Measurements from ENCODE around the gene HOXD3. TPM values are rescaled to one million over a fixed set of nuclear protein-coding genes. Genes with fewer than 3 reads are reported as not detected.
A peak's percentile ranks its signal among the peaks of the same experiment; 100 is the strongest.

HOXD3 gene
- total and polyA plus RNA-seq, 2 donors (not counting 1 experiment from before 2014, with no cell fraction given) = not detected

DNA sequence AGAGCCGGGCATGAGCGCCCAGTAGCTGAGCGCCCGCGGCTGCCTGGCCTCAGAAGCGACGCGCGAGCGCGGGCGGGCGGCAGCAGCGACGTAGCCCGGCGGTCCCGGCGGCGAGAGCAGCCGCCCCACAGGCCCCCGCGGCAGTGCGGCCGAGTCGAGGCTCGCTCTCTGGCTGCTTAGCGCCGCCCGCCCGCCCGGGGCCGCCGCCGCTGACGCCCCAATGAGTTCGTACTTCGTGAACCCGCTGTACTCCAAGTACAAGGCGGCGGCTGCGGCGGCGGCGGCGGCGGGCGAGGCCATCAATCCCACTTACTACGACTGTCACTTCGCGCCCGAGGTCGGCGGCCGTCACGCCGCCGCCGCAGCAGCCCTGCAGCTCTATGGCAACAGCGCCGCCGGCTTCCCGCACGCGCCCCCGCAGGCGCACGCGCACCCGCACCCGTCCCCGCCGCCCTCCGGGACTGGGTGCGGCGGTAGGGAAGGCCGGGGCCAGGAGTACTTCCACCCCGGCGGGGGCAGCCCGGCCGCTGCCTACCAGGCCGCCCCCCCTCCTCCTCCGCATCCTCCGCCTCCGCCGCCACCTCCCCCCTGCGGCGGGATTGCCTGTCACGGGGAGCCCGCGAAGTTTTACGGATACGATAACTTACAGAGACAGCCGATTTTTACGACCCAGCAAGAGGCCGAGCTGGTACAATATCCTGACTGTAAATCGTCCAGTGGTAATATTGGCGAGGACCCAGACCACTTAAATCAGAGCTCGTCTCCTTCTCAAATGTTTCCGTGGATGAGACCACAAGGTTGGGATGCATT is 26.8 kb upstream of the HOXD3 start:
- H3K27ac ChIP-seq (ENCODE audit: insufficient read depth, low read length) = no peak overlapping the region
- H4K20me1 ChIP-seq (ENCODE audit: control insufficient read depth, extremely low read depth, insufficient read depth, low read length) = no peaks in the 10 kb centered on the region
- H2AFZ ChIP-seq (ENCODE audit: low read length) = no peak overlapping the region
- H3K27me3 ChIP-seq (ENCODE audit: control insufficient read depth, insufficient read depth, low read length) = peaks cover 72% of the 10 kb centered on the region
- H3K36me3 ChIP-seq (ENCODE audit: control insufficient read depth, insufficient read depth, low read length) = no peaks in the 10 kb centered on the region
- H3K4me2 ChIP-seq (ENCODE audit: extremely low read depth, insufficient read depth, low read length) = no peak overlapping the region
- no peaks in the 10 kb centered on the region for H3K79me2 ChIP-seq (ENCODE audit: control insufficient read depth, insufficient read depth, low read length)
- H3K4me3 ChIP-seq (replicated peaks in 1 of 4; ENCODE audit: control extremely low read depth in 1 of 4, insufficient read depth in 1 of 4, low read depth in 3 of 4, low read length in 4 of 4) = peak overlapping the region in 1 of 4 experiments; percentile 7
- no peak overlapping the region for H3K9ac ChIP-seq (ENCODE audit: insufficient read depth, low read length)
- TF ChIP-seq, protein P1, sequence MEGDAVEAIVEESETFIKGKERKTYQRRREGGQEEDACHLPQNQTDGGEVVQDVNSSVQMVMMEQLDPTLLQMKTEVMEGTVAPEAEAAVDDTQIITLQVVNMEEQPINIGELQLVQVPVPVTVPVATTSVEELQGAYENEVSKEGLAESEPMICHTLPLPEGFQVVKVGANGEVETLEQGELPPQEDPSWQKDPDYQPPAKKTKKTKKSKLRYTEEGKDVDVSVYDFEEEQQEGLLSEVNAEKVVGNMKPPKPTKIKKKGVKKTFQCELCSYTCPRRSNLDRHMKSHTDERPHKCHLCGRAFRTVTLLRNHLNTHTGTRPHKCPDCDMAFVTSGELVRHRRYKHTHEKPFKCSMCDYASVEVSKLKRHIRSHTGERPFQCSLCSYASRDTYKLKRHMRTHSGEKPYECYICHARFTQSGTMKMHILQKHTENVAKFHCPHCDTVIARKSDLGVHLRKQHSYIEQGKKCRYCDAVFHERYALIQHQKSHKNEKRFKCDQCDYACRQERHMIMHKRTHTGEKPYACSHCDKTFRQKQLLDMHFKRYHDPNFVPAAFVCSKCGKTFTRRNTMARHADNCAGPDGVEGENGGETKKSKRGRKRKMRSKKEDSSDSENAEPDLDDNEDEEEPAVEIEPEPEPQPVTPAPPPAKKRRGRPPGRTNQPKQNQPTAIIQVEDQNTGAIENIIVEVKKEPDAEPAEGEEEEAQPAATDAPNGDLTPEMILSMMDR (conservative IDR thresholded peaks at IDR 0.05 in 1 of 2, IDR thresholded peaks at IDR 0.05 in 1 of 2; ENCODE audit: low read depth in 1 of 2, low read length in 2 of 2) = no peak
- TF ChIP-seq EZH2 (IDR thresholded peaks at IDR 0.05; ENCODE audit: low read length, missing control alignments) = peak; percentile 83
- H3K4me1 ChIP-seq (ENCODE audit: control insufficient read depth, extremely low read depth, insufficient read depth, low read length) = no peaks in the 10 kb centered on the region
- no peaks in the 10 kb centered on the region for H3K9me3 ChIP-seq (ENCODE audit: control insufficient read depth, insufficient read depth, low read depth, low read length)
- no peak for DNase-seq (ENCODE audit: low read depth in 2 of 2)

DNA sequence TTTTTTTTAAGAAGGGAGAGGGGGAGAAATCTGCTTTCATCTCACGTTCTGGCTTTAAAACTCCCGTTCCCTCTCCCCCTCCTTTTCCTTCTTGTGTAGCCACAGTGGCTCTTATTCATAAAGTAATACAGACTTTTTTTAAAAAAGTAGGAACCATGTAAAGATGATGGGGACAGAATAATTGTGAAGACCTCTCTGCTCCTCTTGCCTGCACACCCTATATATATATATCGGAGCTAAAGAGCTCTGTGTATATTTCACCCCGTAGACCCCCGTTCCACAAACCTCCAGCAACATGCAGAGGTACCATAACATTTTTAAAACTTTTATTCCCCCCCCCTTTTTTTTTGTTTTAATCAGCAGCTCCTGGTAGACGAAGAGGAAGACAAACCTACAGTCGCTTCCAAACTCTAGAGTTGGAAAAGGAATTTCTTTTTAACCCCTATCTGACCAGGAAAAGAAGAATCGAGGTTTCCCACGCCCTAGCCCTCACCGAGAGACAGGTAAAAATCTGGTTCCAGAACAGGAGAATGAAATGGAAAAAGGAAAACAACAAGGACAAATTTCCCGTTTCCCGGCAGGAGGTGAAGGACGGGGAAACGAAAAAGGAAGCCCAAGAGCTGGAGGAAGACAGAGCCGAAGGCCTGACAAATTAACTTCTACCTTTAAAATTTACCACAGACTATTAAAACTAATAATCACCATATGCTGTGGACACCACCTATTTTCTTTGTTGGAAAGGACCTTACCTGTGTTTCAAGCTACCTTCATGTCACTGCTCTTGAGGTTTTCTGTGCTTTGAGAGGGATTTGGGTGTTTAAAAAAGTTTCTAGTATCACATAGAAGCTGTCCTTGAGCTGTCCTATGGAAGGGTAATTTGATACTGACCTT is 25.9 kb upstream of the HOXD3 start:
- Histone ChIP-seq H3K36me3 (ENCODE audit: control insufficient read depth, insufficient read depth, low read length) (no peaks in the 10 kb centered on the region), H4K20me1 (ENCODE audit: control insufficient read depth, extremely low read depth, insufficient read depth, low read length) (no peaks in the 10 kb centered on the region), H3K79me2 (ENCODE audit: control insufficient read depth, insufficient read depth, low read length) (no peaks in the 10 kb centered on the region), H3K4me1 (ENCODE audit: control insufficient read depth, extremely low read depth, insufficient read depth, low read length) (no peaks in the 10 kb centered on the region), H3K27me3 (ENCODE audit: control insufficient read depth, insufficient read depth, low read length) (peaks cover 73% of the 10 kb centered on the region), H3K27ac (ENCODE audit: insufficient read depth, low read length) (no peak overlapping the region), H3K4me2 (ENCODE audit: extremely low read depth, insufficient read depth, low read length) (no peak overlapping the region), H3K4me3 (replicated peaks in 1 of 4; ENCODE audit: control extremely low read depth in 1 of 4, insufficient read depth in 1 of 4, low read depth in 3 of 4, low read length in 4 of 4) (no peak overlapping the region), H2AFZ (ENCODE audit: low read length) (no peak overlapping the region), H3K9ac (ENCODE audit: insufficient read depth, low read length) (no peak overlapping the region), H3K9me3 (ENCODE audit: control insufficient read depth, insufficient read depth, low read depth, low read length) (no peaks in the 10 kb centered on the region)
- TF ChIP-seq, protein P1 (conservative IDR thresholded peaks at IDR 0.05 in 1 of 2, IDR thresholded peaks at IDR 0.05 in 1 of 2; ENCODE audit: low read depth in 1 of 2, low read length in 2 of 2) = no peak
- no peak for TF ChIP-seq EZH2 (IDR thresholded peaks at IDR 0.05; ENCODE audit: low read length, missing control alignments)
- DNase-seq (ENCODE audit: low read depth in 2 of 2) = no peak

DNA sequence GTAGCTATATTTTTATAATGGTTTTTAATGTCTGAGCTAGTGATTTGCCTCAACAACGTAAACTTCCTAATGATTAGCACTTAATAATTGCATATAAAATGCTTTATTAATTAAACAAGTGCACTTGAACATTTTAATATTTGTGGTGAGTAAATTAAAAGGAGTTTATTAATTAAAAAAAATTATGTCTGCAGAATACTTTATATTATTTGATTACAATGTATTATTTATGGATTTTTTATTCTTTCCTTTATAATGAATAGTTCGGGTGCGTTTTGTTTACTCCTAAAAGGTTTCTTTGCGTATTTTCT is 25.3 kb upstream of the HOXD3 start:
- H3K4me2 ChIP-seq (ENCODE audit: extremely low read depth, insufficient read depth, low read length) = peak overlapping the region; percentile 15
- peak overlapping the region in 1 of 4 experiments; percentile 47 for H3K4me3 ChIP-seq (replicated peaks in 1 of 4; ENCODE audit: control extremely low read depth in 1 of 4, insufficient read depth in 1 of 4, low read depth in 3 of 4, low read length in 4 of 4)
- no peak overlapping the region for H3K9ac ChIP-seq (ENCODE audit: insufficient read depth, low read length)
- H3K27ac ChIP-seq (ENCODE audit: insufficient read depth, low read length) = no peak overlapping the region
- TF ChIP-seq, protein P1 (conservative IDR thresholded peaks at IDR 0.05 in 1 of 2, IDR thresholded peaks at IDR 0.05 in 1 of 2; ENCODE audit: low read depth in 1 of 2, low read length in 2 of 2) = no peak
- no peak for TF ChIP-seq EZH2 (IDR thresholded peaks at IDR 0.05; ENCODE audit: low read length, missing control alignments)
- no peak for DNase-seq (ENCODE audit: low read depth in 2 of 2)
- H3K36me3 ChIP-seq (ENCODE audit: control insufficient read depth, insufficient read depth, low read length) = no peaks in the 10 kb centered on the region
- no peaks in the 10 kb centered on the region for H3K4me1 ChIP-seq (ENCODE audit: control insufficient read depth, extremely low read depth, insufficient read depth, low read length)
- no peaks in the 10 kb centered on the region for H3K9me3 ChIP-seq (ENCODE audit: control insufficient read depth, insufficient read depth, low read depth, low read length)
- H2AFZ ChIP-seq (ENCODE audit: low read length) = no peak overlapping the region
- no peaks in the 10 kb centered on the region for H3K79me2 ChIP-seq (ENCODE audit: control insufficient read depth, insufficient read depth, low read length)
- H4K20me1 ChIP-seq (ENCODE audit: control insufficient read depth, extremely low read depth, insufficient read depth, low read length) = no peaks in the 10 kb centered on the region
- H3K27me3 ChIP-seq (ENCODE audit: control insufficient read depth, insufficient read depth, low read length) = peaks cover 76% of the 10 kb centered on the region

Data from fibroblast of lung (primary cell).